Right lung (tissue), 5 donors: ENCODE measurements around the gene UBE2R2. TPM values are rescaled to one million over a fixed set of nuclear protein-coding genes. Genes with fewer than 3 reads are reported as not detected.
"Not testable (repeated sequence)": the region's sequence is repeated elsewhere in the genome, so short reads cannot be mapped to it uniquely, and the experiment has no call there.

Experiments used
- DNase-seq, 2 donors: peaks; one replicate each; pipeline ENCODE4 v3.0.0-alpha.2; 2013
- polyA plus RNA-seq, 5 donors: library from polyadenylated mRNA; unstranded; fragments of 120-200 nt; gene quantifications; one replicate each; pipeline versions ENCODE4 v1.2.1 to v1.2.3, GENCODE V29; 2013; ENCODE audit warnings: inconsistent platforms in 1 of 5, low replicate concordance in 1 of 5; ENCODE audit not compliant: insufficient read length in 5 of 5, insufficient read depth in 1 of 5

The UBE2R2 gene
- polyA plus RNA-seq, 5 donors, result 50.7 to 56.6 (median 52.2) TPM

DNA sequence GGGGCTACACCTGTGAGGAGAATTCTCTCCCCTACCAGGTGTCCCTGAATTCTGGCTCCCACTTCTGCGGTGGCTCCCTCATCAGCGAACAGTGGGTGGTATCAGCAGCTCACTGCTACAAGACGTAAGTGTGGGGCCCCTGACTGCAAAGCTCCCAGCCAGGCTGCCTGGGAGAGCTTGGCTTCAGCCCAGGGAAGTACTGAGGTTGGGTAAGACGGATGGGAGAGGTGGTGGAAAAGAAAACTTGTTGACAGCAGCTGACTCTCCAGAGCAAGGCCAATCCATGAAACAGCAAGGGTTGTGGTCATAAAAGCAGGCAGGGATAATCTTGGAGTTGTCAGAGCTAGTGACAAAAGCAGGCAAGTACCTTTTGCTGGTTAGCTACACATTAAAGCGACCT lies 20.3 kb upstream of the UBE2R2 start:
- not testable (repeated sequence) for DNase-seq

DNA sequence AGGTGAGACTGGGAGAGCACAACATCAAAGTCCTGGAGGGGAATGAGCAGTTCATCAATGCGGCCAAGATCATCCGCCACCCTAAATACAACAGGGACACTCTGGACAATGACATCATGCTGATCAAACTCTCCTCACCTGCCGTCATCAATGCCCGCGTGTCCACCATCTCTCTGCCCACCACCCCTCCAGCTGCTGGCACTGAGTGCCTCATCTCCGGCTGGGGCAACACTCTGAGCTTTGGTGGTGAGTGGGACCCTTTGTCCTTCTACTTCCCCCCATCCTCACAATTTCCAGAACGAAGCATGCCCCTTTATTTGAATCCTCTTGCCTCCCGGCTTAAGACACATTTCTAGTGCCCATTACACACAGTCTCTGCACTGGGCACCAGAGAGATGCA lies 19.1 kb upstream of the UBE2R2 start:
- DNase-seq, result no peak

DNA sequence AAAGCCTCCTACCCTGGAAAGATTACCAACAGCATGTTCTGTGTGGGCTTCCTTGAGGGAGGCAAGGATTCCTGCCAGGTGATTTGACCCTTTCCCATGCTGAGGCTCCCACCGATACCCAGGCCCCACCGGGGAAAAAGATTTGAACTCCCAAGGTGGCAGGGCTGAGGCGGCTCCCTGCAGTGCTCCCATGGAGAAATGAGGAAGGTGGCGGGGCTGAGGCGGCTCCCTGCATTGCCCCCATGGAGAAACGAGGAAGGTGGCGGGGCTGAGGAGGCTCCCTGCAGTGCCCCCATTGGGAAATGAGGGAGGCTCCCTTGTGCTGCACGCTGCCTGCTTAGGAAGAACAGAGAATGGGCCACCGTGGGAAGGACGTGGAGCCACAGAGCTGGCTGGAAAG lies 18.4 kb upstream of the UBE2R2 start:
- DNase-seq, result no peak

DNA sequence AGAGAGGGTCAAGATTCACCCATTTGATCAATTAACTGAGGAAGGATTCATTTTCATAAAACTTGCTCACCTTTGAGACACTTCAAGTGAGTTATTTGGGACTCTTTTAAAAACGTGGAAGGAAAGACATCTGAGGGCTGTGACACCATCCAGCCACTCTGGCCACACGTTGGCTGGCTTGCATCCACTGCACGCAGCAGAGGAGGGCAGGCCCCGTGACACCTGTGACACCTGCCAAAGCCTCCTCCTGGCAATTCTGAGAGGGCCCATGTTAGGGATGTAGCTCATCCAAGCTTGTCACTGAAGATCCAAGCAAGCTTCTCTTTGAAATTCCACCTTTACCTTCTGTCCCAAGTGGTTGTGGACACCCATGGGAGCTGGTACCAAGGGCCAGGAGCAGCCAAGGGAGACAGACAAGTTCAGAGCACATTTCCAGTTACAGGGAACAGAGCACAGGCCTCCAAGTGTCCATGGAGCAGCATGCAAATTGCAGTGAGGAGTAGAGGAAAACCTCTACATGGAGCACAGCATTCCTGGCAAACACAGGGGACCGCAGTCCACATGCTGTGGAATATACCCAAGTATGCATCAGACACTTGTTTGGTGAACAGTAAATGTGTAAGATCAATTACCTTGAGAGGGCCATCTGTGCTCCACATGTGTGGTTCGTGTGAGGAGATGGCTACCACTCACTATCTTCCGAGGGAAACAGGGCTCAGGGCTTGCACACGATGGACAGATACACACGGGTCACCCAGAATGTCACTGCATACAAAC lies 16.8 kb upstream of the UBE2R2 start:
- DNase-seq, result no peak

DNA sequence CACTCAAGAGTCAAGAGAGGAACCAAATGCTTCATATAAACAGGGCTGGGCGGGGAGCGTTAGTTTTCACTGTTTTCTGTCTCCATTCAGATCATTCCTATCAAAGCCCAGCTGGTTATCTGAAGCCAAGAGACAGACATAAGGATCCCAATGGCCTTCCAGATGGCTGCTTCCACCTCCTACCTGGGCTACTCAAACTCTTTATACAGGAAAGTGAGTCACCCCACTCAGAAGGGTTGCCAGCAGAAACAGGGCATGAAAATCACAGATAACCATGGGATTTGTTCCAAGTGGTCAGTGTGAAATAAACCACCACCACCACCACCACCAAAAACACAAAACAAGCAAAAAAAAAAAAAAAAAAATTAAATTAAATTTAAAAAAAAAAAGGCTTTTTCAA lies 16.1 kb upstream of the UBE2R2 start:
- DNase-seq, result no peak

DNA sequence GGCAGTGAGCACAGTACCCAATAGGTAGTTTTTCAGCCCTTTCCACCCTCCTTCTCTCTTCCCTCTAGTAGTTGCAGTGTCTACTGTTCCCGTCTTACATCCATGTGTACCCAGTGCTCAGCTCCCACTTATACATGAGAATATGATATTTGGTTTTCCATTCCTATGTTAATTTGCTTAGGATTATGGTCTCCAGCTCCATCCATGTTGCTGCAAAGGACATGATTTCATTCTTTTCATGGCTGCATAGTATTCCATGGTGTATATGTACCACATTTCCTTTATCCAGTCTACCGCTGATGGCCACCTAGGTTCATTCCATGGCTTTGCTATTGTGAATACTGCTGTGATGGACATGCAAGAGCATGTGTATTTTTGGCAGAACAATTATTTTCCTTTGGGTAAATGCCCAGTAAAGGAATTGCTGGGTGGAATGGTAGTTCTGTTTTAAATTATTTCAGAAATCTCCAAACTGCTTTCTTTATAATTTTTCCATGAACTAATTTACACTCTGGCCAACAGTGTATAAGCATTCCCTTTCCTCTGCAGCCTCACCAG lies 14.9 kb upstream of the UBE2R2 start:
- not testable (repeated sequence) for DNase-seq

DNA sequence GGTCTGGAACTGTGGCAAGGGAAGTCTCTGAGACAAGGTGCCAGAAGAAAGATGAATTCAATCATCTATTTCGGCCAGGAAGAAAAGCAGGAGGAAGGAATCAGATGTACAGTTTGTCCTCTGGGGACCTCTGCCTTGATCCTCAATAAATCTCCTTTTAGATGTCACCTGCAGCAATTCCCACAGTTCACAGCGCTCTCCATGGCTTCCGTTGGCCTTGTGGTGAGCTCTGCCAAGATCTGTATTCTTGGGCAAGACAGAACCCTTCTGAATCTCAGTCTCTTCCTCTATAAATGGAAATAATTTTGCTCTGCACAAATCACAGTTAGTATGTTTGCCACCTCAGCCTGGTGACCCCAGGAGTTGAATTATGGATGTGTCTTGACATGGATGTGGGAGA lies 12.8 kb upstream of the UBE2R2 start:
- not testable (repeated sequence) for DNase-seq

DNA sequence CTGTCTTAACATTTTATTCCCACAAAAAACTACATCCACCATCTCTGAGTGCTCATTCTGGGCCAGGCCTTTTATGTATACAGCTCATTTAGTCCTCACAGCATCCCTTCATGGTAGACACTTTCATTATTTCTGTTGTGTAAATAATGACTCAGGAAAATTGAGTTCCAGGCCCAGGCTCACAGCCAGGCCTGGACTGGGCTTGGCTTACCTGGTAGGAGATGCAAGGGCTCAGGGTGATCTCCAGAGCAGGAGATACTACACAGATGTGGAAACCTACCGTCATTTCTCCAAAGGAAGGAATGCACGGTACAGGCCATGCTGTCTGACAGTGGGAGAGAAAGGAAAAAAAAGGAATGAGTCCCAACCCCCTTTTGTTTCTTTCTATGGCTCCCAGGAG lies 9.8 kb upstream of the UBE2R2 start:
- not testable (repeated sequence) for DNase-seq

DNA sequence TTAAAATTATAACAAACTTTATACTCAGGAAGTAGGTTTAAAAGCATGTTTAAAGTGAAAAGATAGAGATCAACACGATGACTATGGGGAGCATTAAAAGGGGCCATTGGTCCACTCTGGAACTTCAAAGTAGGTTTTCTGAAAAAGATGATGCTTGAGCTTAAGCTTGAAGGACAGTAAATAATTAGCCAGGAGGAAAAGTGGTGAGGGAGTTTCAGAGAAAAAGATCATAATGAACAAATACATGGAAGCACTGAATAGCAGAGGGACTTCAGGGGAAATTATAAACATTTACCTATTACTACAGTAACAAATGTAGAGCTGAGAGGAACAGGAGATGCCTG lies 8.0 kb upstream of the UBE2R2 start:
- DNase-seq, result not testable (repeated sequence)

DNA sequence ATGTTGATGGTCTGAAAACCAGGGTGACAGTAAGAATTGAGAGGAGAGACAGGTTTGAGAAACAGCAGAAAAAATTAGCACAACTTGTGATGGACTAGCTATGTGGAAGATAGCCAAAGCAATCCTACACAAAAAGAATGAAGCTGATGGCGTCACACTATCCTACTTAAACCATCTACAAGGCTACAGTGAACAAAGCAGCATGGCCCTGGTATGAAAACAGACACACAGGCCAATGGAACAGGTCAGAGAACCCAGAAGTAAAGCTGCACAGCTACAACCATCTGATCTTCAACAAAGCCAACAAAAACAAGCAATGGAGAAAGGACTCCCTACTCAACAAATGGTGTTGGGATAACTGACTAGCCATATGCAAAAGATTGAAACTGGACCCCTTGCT lies 7.5 kb upstream of the UBE2R2 start:
- no peak for DNase-seq

DNA sequence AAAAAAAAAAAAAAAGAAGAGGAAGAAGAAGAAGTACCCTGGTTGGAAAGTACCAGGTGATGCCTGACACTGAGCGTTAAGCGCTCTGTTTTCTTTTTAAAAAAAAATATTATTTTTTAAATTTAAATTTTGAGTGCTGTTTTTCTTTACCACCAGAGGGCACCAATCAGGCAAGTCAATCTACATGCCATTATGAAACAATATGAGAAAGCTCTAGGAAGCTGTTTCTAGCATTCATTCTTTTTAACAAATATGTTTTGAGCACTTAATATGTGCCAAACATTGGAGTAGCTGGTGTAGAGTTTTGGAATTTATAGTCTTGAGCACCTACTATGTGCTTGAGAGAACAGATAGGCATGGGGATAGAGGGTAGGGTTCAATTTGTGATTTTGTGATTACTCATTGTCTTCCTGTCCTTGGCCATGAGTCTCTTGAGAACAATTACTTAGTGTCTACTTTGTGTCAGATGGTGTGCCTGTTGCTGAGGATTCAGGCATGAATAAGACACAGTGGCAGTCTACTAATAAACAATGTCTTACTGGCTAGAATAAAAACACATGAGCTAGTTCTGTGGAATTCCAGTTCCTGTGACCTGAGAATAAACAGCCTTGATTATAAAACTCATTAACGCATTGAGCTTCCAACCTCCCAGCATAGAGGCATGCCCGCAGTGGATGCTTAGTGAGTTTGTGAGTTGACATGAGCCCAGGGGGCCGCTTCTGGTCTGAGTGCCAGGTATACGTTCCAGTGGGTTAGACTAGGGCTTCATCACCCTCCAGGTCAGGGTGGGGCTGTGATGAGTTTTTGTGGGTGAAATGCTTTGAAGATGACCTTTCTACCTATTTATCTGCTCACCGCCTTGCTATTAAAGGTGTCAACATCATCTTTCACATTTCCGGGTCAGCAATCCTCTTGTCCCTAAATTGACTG lies 3.0 kb upstream of the UBE2R2 start:
- peak in 1 of 2 donors; percentile 19 for DNase-seq

DNA sequence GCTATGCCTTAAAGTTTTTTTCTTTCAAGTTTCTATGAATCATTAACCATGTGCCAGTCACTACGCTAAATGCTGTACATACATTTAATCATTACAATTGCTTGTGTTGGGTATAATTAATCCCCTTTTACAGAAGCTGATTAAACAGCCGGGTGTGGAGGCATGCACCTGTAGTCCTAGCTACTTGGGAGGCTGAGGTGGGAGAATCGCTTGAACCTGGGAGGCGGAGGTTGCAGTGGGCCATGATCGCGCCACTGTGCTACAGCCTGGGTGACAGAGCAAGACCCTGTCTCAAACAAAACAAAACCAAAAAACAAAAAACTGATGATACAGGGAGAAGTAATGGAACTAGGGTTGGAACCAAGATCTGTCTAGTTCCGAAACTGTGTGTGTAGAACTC lies 1.2 kb upstream of the UBE2R2 start:
- DNase-seq, result no peak

DNA sequence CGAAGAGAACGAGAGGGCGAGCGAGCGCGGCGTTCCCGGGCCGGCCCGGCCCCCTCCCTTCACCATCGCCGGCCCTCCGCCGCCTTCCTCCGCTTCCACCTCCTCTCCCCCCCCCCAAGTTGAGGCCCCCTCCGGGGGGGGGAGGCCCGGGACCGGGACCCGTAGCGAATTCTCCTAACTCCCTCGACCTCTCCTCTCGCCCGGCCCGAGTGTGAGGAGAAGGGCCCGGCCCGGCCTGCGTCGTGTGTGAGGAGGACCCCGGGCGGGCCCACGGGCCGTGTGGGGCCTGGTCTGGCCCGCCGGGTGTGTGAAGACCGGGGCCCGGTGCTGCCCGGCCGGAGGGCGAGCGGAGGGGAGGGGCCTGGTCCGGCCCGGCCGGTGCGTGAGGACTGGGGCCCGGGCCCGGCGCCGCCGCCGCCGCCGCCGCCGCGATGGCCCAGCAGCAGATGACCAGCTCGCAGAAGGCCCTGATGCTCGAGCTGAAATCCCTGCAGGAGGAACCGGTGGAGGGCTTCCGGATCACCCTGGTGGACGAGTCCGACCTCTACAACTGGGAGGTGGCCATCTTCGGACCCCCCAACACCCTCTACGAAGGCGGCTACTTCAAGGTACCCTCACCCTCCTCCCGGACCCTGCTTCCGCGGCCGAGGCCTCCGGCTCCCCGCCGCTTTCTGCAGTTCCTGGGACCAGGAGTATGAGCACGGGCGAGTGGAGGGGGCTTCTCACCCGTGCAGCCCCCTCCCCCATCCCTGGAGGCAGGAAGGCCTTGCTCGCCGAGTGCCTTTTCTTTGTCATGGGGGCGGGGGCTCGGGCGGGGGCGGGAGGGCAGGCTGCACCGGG lies 587 bp downstream of the UBE2R2 start:
- peak; percentile 69 to 72 for DNase-seq

DNA sequence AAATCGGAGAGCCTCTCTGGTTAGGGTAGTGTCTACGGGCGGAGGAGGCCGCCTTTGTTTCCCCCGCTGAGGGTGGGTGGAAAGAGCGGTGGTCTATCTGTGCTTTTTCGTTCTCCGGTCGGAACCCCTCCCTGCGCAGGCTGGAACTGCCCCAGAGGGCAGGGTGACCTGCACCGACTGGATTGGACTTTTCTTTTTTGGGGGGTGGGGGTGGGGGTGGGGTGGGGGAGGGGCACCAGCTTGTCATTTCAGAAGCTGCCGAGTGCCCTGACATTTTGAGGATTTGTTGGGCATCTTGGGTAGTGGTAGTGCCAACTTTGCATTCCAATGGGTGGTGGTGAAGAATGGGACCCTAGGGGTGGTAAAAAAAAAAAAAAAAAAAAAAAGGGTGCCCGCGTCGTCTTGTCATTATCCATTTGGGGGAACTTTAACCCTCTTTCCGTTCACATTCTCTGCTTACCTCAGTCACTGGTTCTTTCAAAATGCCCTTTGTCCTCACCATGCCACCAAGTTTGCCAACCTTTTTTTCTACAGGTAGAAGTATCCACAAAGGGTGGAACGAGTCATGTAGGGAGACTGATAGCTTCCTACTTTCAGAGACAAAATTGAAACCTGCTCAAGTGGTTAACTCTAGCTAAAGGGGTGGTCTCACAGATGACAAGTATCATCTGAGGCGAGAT lies 1.3 kb downstream of the UBE2R2 start:
- DNase-seq, result peak; percentile 30 to 44

DNA sequence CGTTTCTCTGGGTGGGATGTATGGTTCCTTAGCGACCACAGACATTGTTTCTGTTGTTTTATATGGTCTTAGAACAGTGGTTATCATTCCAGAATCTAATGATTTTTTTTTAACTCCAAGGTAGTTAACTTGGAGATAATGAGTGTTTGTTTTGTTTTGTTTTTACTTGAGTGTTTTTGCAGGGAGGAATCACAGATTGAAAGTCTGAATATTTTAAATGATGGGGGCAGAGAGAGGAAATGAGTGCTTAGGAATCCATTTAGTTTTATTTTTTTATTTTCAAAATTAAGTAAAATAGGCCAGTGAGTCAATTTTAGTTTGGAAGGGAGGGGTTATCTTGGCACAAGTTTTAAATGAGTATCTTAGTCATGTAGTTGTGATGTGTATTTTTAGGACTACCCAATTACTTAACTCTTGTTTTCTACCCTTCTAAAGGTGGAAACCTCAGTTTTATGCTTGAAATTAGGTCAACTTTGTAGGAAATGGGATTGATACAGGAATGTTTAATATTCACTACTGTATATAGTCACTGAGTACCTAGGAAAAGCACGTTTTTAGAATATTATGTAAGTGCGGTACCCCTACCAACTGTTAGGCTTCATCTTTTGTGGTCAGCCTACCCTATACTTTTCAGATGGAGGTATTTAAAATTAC lies 2.0 kb downstream of the UBE2R2 start:
- DNase-seq, result no peak

DNA sequence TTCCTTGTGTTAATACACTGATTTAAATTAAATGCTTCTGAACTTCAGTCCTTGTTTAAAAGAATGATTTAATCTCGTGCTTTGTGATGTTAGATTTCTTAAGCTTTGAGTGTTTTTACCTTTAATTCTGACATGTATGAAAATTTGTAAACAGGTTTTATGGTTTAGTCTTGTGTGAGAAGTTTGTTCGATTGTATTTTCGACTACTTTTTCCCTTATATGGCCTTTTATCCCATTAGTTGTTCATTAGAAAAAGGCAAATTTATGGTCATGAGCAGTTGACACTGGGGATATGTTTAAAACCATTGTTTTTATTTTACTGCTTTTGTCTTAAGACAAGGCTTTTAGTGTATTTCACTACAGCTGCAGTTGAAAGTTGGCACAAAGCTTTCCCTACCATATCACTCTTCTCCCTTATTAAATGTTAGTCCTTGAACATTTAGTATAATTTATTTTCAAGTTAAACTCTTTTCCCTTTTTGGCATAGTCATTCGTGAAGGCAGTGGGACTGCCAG lies 3.3 kb downstream of the UBE2R2 start:
- no peak for DNase-seq

DNA sequence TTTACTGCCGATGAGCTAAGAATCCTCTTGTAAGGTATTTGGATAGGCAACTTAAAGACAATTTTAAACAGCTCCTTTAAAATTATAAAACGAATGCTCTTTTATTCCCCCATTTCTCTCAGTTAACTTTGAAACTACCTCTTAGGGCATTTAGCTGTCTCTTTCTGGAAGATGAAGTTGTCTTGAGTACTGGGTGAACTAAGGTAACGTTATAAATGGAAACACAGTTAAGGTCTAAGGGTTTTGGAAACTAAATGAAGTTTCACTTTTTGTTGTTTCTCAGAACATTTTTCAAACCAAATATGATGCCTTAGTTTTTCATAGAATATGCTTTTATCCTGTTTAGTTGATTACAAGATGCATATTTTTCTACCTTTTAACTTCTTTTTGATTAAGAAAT lies 6.8 kb downstream of the UBE2R2 start:
- no peak for DNase-seq

DNA sequence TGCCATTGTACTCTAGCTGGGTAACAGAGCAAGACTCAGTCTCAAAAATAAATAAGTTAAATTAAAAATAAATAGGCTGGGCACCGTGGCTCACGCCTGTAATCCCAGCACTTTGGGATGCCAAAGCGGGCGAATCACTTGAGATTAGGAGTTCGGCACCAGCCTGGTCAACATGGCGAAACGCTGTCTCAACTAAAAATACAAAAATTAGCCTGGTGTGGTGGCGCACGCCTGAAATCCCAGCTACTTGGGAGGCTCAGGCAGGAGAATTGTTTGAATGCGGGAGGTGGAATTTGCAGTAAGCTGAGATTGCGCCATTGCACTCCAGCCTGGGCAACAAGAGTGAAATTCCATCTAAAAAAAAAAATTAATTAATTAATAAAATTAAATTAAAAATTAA lies 10.3 kb downstream of the UBE2R2 start:
- not testable (repeated sequence) for DNase-seq

DNA sequence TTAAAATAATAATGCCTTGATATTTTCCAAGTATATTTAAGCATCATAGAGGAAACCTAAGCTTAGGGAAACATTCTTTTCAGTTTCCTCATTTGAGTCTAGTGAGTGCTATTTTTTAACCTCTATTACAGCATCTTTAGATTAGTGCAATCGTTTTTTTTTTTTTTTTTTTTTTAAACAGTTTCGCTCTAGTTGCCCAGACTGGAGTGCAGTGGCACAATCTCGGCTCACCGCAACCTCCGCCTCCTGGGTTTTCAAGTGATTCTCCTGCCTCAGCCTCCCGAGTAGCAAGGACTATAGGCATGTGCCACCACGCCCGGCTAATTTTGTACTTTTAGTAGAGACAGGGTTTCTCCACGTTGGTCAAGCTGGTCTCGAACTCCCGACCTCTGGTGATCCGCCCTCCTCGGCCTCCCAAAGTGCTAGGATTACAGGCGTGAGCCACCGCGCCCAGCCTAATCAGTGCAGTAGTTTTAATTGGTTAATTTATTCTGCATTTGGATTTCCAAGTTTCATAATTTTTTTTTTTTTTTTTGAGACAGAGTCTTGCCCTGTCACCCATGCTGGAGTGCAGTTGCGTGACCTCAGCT lies 12.8 kb downstream of the UBE2R2 start:
- DNase-seq, result not testable (repeated sequence)
